ENCODE measurements around the gene ROBO3.

ROBO3 gene

DNA sequence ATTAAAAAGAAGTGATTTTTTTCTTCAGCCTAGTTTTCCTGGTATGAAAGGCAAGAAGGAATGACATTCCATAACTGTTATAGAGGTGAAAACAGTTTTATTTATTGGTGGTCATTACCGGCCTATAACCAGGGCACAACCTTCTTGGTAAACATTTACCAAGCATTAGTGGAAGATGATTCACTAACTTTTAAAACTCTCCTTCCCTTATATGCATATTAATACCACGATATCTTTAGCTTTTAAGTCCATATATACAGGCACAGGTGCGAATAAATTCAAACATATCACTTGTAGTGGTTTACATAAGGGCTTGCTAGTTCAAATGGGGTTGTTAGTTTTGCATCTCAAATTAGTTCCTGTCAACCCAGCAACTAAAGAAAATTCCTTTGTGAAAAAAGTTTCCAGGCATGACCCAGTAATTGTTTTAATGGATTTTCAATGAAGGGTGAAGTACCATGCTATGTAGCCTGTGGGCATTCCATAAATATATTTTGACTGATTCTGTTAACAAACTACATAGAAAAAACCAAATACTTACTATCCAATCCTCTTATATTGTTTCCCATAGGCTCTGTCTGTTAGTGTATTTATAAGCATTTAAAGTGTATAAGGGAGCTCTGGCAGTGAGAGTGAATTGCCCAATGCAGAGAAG lies 30.6 kb upstream of the ROBO3 start:
- no peak for DNase-seq (ENCODE audit: low read depth in 1 of 2, low spot score in 1 of 2)
- H3K4me3 ChIP-seq (replicated peaks; ENCODE audit: insufficient read depth, low read length): no peak overlapping the region
- no peak overlapping the region for H3K27ac ChIP-seq (replicated peaks)
- TF ChIP-seq SPI1 (IDR thresholded peaks at IDR 0.05; ENCODE audit: borderline replicate concordance, low read depth) (no peak), POLR2AphosphoS5 (IDR thresholded peaks at IDR 0.05; ENCODE audit: low read depth) (no peak), REST (IDR thresholded peaks at IDR 0.05; ENCODE audit: insufficient replicate concordance, low read depth) (no peak), CTCF (IDR thresholded peaks at IDR 0.05; ENCODE audit: insufficient read depth, low read length) (no peak), GABPA (IDR thresholded peaks at IDR 0.05; ENCODE audit: low read depth) (no peak)
- H3K27me3 ChIP-seq (ENCODE audit: insufficient read depth, poor library complexity, severe bottlenecking): peaks cover 37% of the 10 kb centered on the region

- no peak for DNase-seq (ENCODE audit: low read depth in 1 of 2, low spot score in 1 of 2)
- Histone ChIP-seq H3K4me3 (replicated peaks; ENCODE audit: insufficient read depth, low read length) (no peak overlapping the region), H3K27me3 (ENCODE audit: insufficient read depth, poor library complexity, severe bottlenecking) (peaks cover 49% of the 10 kb centered on the region), H3K27ac (replicated peaks) (no peak overlapping the region)
- TF ChIP-seq REST (IDR thresholded peaks at IDR 0.05; ENCODE audit: insufficient replicate concordance, low read depth): no peak
Observed at GRCh38 chr11:124835918-124836317, 29.3 kb upstream of the ROBO3 start.

GRCh38 chr11:124837491-124837856 lies 27.8 kb upstream of the ROBO3 start:
- peaks cover 65% of the 10 kb centered on the region for H3K27me3 ChIP-seq (ENCODE audit: insufficient read depth, poor library complexity, severe bottlenecking)
- no peak overlapping the region for H3K4me3 ChIP-seq (replicated peaks; ENCODE audit: insufficient read depth, low read length)
- TF ChIP-seq SPI1 (IDR thresholded peaks at IDR 0.05; ENCODE audit: borderline replicate concordance, low read depth): no peak
- no peak for TF ChIP-seq POLR2AphosphoS5 (IDR thresholded peaks at IDR 0.05; ENCODE audit: low read depth)
- TF ChIP-seq CTCF (IDR thresholded peaks at IDR 0.05; ENCODE audit: insufficient read depth, low read length): peak; percentile 64
- TF ChIP-seq GABPA (IDR thresholded peaks at IDR 0.05; ENCODE audit: low read depth): no peak
- no peak for TF ChIP-seq REST (IDR thresholded peaks at IDR 0.05; ENCODE audit: insufficient replicate concordance, low read depth)
- H3K27ac ChIP-seq (replicated peaks): no peak overlapping the region
- DNase-seq (ENCODE audit: low read depth in 1 of 2, low spot score in 1 of 2): peak; percentile 53 to 55
